Measurements from ENCODE around the gene SLC24A3.

DNA sequence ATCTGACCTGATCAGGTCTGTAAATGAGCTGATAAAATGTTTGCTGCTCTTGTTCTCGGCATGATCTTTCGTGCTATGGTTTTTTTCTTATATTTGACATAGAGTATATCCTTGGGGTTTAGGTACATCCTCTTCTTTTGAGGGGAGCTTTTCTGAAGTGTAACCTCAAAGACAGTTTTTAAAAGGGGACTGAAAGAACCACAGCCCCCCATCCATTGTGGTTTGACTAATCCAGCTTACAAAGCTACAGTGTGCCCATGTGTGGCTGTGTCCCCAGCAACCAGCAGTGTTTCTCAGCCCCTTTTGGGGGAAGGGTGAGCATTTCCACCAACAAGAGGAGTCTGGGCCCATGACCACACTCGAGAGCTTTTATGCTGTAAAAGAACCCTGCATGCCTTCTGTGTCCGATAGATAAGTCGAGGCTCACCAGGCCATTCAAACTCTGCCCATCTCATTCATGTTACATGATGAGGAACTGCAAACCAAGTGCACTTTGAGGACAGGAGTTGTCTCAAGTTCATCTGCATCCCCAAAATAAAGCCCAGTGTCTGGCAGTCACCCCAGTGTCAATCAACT is 266.0 kb downstream of the SLC24A3 start:
- TF ChIP-seq, protein P1, sequence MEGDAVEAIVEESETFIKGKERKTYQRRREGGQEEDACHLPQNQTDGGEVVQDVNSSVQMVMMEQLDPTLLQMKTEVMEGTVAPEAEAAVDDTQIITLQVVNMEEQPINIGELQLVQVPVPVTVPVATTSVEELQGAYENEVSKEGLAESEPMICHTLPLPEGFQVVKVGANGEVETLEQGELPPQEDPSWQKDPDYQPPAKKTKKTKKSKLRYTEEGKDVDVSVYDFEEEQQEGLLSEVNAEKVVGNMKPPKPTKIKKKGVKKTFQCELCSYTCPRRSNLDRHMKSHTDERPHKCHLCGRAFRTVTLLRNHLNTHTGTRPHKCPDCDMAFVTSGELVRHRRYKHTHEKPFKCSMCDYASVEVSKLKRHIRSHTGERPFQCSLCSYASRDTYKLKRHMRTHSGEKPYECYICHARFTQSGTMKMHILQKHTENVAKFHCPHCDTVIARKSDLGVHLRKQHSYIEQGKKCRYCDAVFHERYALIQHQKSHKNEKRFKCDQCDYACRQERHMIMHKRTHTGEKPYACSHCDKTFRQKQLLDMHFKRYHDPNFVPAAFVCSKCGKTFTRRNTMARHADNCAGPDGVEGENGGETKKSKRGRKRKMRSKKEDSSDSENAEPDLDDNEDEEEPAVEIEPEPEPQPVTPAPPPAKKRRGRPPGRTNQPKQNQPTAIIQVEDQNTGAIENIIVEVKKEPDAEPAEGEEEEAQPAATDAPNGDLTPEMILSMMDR (conservative IDR thresholded peaks at IDR 0.05; ENCODE audit: low read depth, low read length): no peak
- TF ChIP-seq EZH2 (IDR thresholded peaks at IDR 0.05; ENCODE audit: borderline replicate concordance, low read depth, low read length, poor library complexity, severe bottlenecking): no peak
